SK-N-MC (cell line): ENCODE results near the gene SLC16A5.
"Not testable (repeated sequence)": the region's sequence is repeated elsewhere in the genome, so short reads cannot be mapped to it uniquely, and the experiment has no call there.

Source experiments
- DNase-seq: peaks from one replicate; pipeline ENCODE4 v3.0.0-alpha.2; 2011; ENCODE audit warnings: low read depth, low spot score
- H3K27ac ChIP-seq: fragments of 200-600 bp; sonication (generic); 2 replicates; pipeline ENCODE4 v1.5.1; 2016; ENCODE audit warnings: mixed run types
- H3K36me3 ChIP-seq: fragments of 200-600 bp; sonication (generic); 2 replicates; pipeline ENCODE4 v1.6.1; 2017; ENCODE audit warnings: antibody characterized with exemption, low read length, mixed read lengths; ENCODE audit not compliant: insufficient read depth
- H3K4me3 ChIP-seq: fragments of 200-600 bp; sonication (generic); 2 replicates; pipeline ENCODE4 v1.5.1; 2016
- H3K9ac ChIP-seq: fragments of 200-600 bp; sonication (generic); 2 replicates; pipeline ENCODE4 v1.8.0; 2017; ENCODE audit warnings: mixed run types, mixed read lengths; ENCODE audit not compliant: insufficient read length
- H3K9me3 ChIP-seq: fragments of 200-600 bp; sonication (generic); 2 replicates; pipeline ENCODE4 v1.6.1; 2017; ENCODE audit warnings: low read depth, mild to moderate bottlenecking, antibody characterized with exemption, low read length, moderate library complexity, mixed read lengths
- EZH2 ChIP-seq: fragments of 200-600 bp; sonication (generic); IDR thresholded peaks from one replicate; pipeline ENCODE4 v1.6.1; 2017; ENCODE audit warnings: antibody characterized with exemption
- FOXP2 ChIP-seq: optimal IDR thresholded peaks from 2 replicates; pipeline ENCODE3; 2011; ENCODE audit warnings: mild to moderate bottlenecking, moderate library complexity; ENCODE audit not compliant: insufficient read depth; ENCODE audit errors: extremely low read length, control extremely low read depth
- POLR2AphosphoS5 ChIP-seq: IDR thresholded peaks from 2 replicates; pipeline ENCODE4 v1.6.1; 2012; ENCODE audit warnings: mild to moderate bottlenecking, low read depth, low read length, borderline replicate concordance

The SLC16A5 gene

DNA sequence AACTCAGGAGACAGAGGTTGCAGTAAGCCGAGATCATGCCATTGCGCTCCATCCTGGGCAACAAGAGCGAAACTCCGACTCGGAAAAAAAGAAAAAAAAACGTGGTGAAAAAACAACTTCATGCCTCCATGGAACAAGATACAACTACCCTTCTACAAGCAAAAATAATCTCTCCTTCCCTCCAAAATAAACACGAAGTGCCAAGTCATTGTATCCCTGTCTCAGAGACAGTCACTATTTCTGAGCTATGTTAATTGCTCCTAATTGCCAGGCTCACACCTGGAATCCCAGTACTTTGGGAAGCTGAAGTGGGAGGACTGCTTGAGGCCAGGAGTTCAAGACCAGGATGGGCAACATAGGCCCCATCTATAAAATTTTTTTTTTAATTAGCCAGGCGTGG, 19.0 kb upstream of the SLC16A5 start:
- peaks cover 3% of the 10 kb centered on the region; the same call in 1 of the 2 replicates for H3K36me3 ChIP-seq
- DNase-seq: no peak
- no peak overlapping the region for H3K27ac ChIP-seq
- H3K4me3 ChIP-seq: no peak overlapping the region
- no peak overlapping the region for H3K9ac ChIP-seq
- no peaks in the 10 kb centered on the region for H3K9me3 ChIP-seq
- TF ChIP-seq POLR2AphosphoS5 (no peak), FOXP2 (no peak), EZH2 (no peak)

DNA sequence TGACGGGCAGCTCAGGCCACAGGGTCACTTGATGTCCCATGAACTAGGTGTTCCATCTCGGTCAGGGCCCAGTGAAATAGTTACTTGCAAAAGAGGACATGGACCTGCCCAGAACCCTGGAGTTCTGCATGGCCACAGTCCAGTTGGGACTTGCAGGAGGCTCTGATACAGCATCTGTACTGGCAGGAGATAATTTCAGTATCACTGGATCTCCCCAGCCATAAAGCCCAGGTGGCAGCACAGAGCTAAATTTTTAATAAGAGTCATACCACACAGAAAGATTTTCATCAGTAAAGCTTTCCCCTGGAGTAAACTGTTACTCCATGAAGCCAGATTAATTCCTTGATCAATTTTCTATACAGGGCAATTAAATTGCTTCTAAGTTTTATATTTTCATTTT, 18.0 kb upstream of the SLC16A5 start:
- TF ChIP-seq EZH2 (no peak), FOXP2 (no peak), POLR2AphosphoS5 (no peak)
- Histone ChIP-seq H3K9me3 (no peaks in the 10 kb centered on the region), H3K27ac (no peak overlapping the region), H3K9ac (no peak overlapping the region), H3K36me3 (no peaks in the 10 kb centered on the region), H3K4me3 (no peak overlapping the region)
- no peak for DNase-seq

DNA sequence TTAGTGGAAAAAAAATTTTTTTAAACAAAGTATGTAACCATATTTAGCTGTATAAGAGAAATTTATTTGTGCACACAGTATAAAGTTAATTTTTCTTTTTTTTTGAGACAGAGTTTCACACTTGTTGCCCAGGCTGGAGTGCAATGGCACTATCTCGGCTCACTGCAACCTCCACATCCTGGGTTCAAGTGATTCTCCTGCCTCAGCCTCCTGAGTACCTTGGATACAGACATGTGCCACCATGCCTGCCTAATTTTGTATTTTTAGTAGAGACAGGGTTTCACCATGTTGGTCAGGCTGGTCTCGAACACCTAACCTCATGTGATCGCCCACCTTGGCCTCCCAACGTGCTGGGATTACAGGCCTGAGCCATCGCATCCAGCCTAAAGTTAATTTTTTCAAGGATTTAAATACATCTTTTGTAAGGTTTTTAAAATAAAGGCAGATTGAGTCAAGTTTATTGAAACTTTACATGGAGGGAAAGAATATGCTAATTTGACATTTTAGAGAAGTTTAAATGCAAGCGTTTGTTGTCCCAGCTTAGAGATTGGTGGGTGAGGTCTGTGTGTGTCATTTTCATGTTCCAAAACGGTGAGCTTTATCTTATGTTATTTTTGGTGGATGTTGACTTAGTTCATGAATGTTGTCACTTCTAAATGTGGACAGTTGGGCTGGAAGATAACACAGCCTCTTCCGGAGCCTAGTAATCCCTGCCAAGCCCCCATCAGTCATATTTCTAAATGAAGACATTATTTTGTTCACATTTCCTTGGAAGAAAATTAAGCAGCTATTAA, 16.1 kb upstream of the SLC16A5 start:
- H3K4me3 ChIP-seq, H3K36me3 ChIP-seq, H3K27ac ChIP-seq, DNase-seq, H3K9ac ChIP-seq, H3K9me3 ChIP-seq: not testable (repeated sequence)

DNA sequence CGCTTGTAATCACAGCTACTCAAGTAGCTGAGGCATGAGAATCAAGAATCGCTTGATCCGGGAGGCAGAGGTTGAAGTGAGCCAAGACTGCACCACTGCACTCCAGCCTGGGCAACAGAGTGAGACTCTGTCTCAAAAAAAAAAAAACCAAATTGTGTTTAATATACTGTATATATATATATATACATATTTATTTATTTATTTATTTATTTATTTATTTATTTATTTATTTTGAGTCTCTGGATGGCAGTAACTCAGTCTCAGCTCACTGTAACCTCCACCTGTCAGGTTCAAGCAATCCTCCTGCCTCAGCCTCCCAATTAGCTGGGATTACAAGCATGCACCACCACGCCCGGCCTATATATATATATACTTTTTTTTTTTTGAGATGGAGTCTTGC, 14.8 kb upstream of the SLC16A5 start:
- not testable (repeated sequence) for H3K9me3 ChIP-seq, H3K4me3 ChIP-seq, H3K36me3 ChIP-seq, H3K9ac ChIP-seq, DNase-seq, H3K27ac ChIP-seq

DNA sequence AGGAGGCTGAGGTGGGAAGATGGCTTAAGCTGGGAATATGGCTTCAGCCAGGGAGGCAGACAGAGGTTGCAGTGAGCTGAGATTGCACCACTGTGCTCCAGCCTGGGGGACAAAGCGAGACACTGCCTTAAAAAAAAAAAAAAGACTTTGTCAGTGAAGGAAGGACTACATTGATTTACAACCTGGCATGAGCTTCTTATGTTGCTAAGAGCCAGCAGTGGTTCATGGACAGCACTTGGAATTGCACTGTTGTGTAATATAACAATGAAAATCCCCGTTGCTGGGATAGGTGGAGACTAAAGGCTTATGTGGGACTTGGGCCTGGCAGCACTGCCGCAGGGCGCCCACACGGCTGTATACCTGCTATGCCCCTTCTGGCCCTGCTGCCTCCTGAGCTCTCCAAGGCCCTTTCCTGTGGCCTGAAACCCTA, 14.1 kb upstream of the SLC16A5 start:
- TF ChIP-seq POLR2AphosphoS5 (no peak), EZH2 (no peak), FOXP2 (no peak)
- no peaks in the 10 kb centered on the region for H3K36me3 ChIP-seq
- DNase-seq: no peak
- no peak overlapping the region for H3K9ac ChIP-seq
- H3K4me3 ChIP-seq: no peak overlapping the region
- no peaks in the 10 kb centered on the region for H3K9me3 ChIP-seq
- H3K27ac ChIP-seq: no peak overlapping the region

DNA sequence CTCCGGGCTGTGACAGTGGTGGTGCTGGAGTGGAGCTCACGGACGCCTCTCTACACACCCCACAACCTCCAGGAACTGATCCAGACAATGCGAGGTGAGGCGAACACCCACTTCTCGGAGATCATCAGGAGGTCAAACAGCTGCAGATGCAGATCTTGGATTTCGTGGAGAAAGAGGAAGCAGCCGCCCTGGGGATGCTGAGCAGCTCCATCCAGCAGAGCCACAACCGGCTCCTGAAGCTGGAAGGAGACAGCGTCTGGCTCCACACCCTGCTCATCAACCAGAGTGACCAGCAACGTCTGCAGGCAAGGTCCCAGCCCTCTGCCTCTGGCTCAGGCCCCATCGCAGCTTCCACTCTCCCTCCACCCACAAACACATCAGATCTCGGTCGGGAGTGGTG, 13.2 kb upstream of the SLC16A5 start:
- TF ChIP-seq EZH2 (no peak), POLR2AphosphoS5 (no peak), FOXP2 (no peak)
- H3K36me3 ChIP-seq: no peaks in the 10 kb centered on the region
- no peak overlapping the region for H3K27ac ChIP-seq

DNA sequence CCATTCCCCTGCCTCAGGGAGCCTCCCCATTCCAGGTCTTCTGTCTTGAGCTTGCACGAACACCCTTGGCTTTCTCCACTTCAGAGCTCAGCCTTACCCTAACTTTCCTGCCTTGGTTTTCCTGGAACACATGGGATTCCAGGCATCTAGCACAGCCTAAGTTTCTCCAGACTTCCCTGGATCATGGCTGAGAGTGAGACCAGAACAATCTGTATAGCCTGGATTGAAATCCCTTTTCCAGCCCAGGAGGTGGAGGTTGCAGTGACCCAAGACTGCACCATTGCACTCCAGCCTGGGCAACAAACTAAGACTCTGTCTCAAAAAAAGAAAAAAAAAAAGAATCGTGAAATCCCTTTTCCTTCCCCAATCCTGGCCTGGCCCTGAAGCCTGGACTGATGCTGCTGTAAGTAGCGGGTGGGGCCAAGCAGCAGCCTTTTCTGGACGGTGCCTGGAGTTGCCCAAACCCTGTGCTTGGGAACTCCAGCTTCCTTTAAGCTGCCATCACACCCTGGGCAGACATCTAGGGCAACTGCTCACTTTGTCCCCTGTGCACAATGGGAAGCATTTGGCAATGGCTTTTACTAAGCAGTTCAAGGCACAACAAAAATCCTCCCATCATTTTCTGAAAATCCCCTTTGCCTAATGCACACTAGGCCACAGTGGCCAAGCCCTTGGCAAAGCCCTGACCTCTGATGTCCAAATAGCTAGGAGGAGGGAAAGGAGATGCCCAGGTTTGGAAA, 12.0 kb upstream of the SLC16A5 start:
- TF ChIP-seq FOXP2 (no peak), POLR2AphosphoS5 (no peak), EZH2 (no peak)
- no peak overlapping the region for H3K9ac ChIP-seq
- H3K36me3 ChIP-seq: no peaks in the 10 kb centered on the region
- no peaks in the 10 kb centered on the region for H3K9me3 ChIP-seq
- H3K4me3 ChIP-seq: no peak overlapping the region
- no peak overlapping the region for H3K27ac ChIP-seq
- DNase-seq: no peak

More for the DNA sequence above, 13.2 kb upstream of the SLC16A5 start:
- Histone ChIP-seq H3K4me3 (no peak overlapping the region), H3K9me3 (no peaks in the 10 kb centered on the region), H3K9ac (no peak overlapping the region)
- DNase-seq: no peak

DNA sequence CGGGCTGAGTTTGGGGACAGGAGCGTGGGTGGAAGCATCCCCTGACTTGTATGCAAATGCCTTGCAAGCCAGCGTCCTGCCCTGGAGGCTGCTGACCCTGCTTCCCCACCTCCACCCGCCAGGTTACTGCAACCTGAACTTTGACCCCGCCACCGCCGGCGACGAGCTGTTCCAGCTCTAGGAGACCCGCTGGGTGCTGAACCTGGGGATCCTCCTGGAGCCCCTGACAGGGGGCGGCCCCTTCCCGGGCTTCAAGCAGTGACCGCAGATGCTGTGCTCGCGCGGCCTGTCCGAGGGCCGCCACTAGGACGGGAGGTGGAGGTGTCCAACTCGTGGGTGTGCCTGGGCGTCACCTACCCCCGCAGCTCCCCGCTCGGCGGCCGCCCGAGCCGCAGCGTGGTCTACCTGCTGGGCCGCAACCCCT, 10.7 kb upstream of the SLC16A5 start:
- DNase-seq: no peak
- no peaks in the 10 kb centered on the region for H3K36me3 ChIP-seq
- H3K9ac ChIP-seq: no peak overlapping the region
- no peak overlapping the region for H3K27ac ChIP-seq
- H3K4me3 ChIP-seq: no peak overlapping the region
- no peaks in the 10 kb centered on the region for H3K9me3 ChIP-seq
- TF ChIP-seq POLR2AphosphoS5: no peak
- no peak for TF ChIP-seq EZH2
- TF ChIP-seq FOXP2: no peak
